Superior temporal gyrus (tissue), 1 donor: ENCODE data around the gene IRX2.

Experiments
- DNase-seq: peaks from one replicate; pipeline ENCODE4 v3.0.0-alpha.2; 2016; ENCODE audit errors: extremely low spot score

IRX2 gene

DNA sequence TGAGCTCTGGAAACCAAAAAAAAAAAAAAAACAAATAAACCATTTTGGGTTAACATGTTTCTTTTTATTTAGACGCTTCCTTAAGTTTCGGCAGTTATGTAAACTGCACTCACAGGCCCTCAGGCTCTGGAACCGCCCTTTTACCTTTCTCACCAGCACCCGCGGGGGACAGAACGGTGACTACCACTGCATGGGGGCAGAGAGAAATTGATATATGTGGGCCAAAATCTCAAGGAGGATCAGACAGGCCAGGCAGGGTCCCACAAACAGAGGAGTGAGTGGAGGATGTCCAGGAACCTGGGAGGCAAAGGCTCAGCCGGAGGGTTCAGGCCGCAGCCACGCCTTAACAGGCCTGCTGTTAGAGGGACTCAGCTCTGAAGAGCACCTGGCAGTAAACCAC, 54.4 kb downstream of the IRX2 start:
- no peak for DNase-seq
